SU-DHL-6 (cell line): ENCODE data around the gene SLC2A6.

Experiments used
- H2AFZ ChIP-seq: fragments of 200-600 bp; sonication (generic); 2 replicates; pipeline ENCODE4 v1.6.1; 2014; ENCODE audit warnings: low read depth, mild to moderate bottlenecking, moderate library complexity, mixed read lengths, antibody characterized with exemption, low read length; ENCODE audit not compliant: severe bottlenecking
- H3F3A ChIP-seq: fragments of 200-600 bp; shearing (Covaris generic); 2 replicates; pipeline ENCODE4 v1.6.0; 2016; ENCODE audit warnings: antibody characterized with exemption, mild to moderate bottlenecking; ENCODE audit not compliant: insufficient read depth
- H3K27ac ChIP-seq: fragments of 200-600 bp; sonication (generic); 2 replicates; pipeline ENCODE4 v1.5.1; 2016; ENCODE audit warnings: low read depth, mild to moderate bottlenecking, low read length, moderate library complexity, mixed read lengths
- H3K27me3 ChIP-seq: fragments of 200-600 bp; sonication (generic), shearing (Covaris generic); 2 replicates; pipeline ENCODE4 v1.6.0; 2014; ENCODE audit warnings: mild to moderate bottlenecking, low read length
- H3K36me3 ChIP-seq: fragments of 200-600 bp; sonication (generic); 2 replicates; pipeline ENCODE4 v1.6.1; 2014; ENCODE audit warnings: mild to moderate bottlenecking, low read length, mixed read lengths
- H3K4me2 ChIP-seq: fragments of 300-600, 200-600 bp; shearing (Covaris generic), sonication (generic); 2 replicates; pipeline ENCODE4 v1.6.0; 2014; ENCODE audit warnings: low read length, low read depth, mild to moderate bottlenecking; ENCODE audit not compliant: poor library complexity, severe bottlenecking
- H3K4me3 ChIP-seq: fragments of 200-600 bp; sonication (generic); 2 replicates; pipeline ENCODE4 v1.5.1; 2014; ENCODE audit warnings: antibody characterized with exemption, low read length, mild to moderate bottlenecking, mixed read lengths; ENCODE audit not compliant: insufficient read depth, poor library complexity, severe bottlenecking
- H3K79me2 ChIP-seq: fragments of 200-600 bp; sonication (generic); 2 replicates; pipeline ENCODE4 v1.6.1; 2014; ENCODE audit warnings: mild to moderate bottlenecking, low read length, moderate library complexity; ENCODE audit not compliant: insufficient read depth
- H3K9ac ChIP-seq: fragments of 200-600 bp; sonication (generic); 2 replicates; pipeline ENCODE4 v1.7.0; 2014; ENCODE audit warnings: mild to moderate bottlenecking, low read length
- H3K9me2 ChIP-seq: fragments of 200-600 bp; sonication (generic); replicated peaks from 2 replicates; pipeline ENCODE4 v1.6.1; 2014; ENCODE audit warnings: low read length; ENCODE audit not compliant: insufficient read depth
- H3K9me3 ChIP-seq: fragments of 200-600 bp; sonication (generic); 2 replicates; pipeline ENCODE4 v1.6.1; 2014; ENCODE audit warnings: low read length, mixed read lengths; ENCODE audit not compliant: insufficient read depth
- H4K20me1 ChIP-seq: fragments of 200-600 bp; sonication (generic); 2 replicates; pipeline ENCODE4 v1.6.1; 2014; ENCODE audit warnings: low read depth, mild to moderate bottlenecking, antibody characterized with exemption, low read length, moderate library complexity, mixed read lengths
- CTCF ChIP-seq: fragments of 200-600 bp; sonication (generic); IDR thresholded peaks from one replicate; pipeline ENCODE4 v1.5.1; 2017; ENCODE audit warnings: antibody characterized with exemption, mild to moderate bottlenecking, low read length, moderate library complexity; ENCODE audit not compliant: insufficient read depth, poor library complexity, severe bottlenecking
- EZH2phosphoT487 ChIP-seq: fragments of 200-600 bp; sonication (generic), shearing (Covaris generic); conservative IDR thresholded peaks from 2 replicates; pipeline ENCODE4 v1.6.1; 2018; ENCODE audit warnings: mild to moderate bottlenecking, antibody characterized with exemption, low read length, moderate library complexity, mixed read lengths

The SLC2A6 gene

DNA sequence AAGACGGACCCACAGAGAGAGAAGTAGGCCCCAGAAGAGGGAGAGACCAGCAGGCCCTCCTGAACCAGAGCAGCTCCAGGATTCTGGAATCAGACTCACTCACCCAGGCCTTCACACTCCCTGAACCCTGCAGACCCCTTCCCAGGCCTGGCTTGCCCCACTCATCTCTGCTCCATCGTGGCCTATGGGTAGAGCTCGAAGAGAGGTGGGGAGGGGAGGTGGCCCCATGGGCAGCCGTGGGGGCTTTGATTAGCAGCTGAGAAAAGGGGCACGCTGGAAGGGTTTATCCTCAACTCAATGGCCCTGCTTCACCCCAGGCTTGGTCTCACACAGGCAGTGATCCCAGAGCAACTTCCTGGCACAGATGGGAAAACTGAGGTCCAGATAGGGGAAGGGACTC lies 45.2 kb upstream of the SLC2A6 start:
- no peaks in the 10 kb centered on the region for H4K20me1 ChIP-seq
- no peaks in the 10 kb centered on the region for H3K36me3 ChIP-seq
- H3F3A ChIP-seq, result no peaks in the 10 kb centered on the region
- H3K9ac ChIP-seq, result no peak overlapping the region
- TF ChIP-seq CTCF, result no peak
- TF ChIP-seq EZH2phosphoT487, result no peak
- no peak overlapping the region for H2AFZ ChIP-seq
- no peak overlapping the region for H3K27ac ChIP-seq
- no peak overlapping the region for H3K4me3 ChIP-seq
- H3K79me2 ChIP-seq, result no peaks in the 10 kb centered on the region
- no peak overlapping the region for H3K4me2 ChIP-seq
- no peaks in the 10 kb centered on the region for H3K9me2 ChIP-seq
- H3K9me3 ChIP-seq, result no peaks in the 10 kb centered on the region
- no peaks in the 10 kb centered on the region for H3K27me3 ChIP-seq

DNA sequence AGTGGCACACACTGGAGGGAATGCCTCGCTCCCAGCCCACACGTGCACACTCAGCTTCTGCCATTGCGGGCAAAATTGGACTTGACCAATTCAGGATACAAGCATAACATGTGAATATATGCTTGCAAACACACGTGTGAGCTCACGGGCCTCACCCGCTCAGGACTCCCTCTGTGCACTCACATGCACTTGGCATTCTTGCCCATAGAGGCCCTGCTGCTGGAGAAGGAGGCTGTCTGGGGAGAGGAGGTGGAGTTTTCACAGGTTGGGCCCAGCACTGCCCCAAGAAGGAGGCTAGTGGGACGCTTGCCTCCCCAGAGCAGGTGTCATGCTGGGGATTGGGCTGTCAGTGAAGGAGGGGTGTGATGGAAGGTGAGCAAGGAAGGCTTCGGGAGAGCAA lies 44.2 kb upstream of the SLC2A6 start:
- H3K79me2 ChIP-seq, result no peaks in the 10 kb centered on the region
- H3F3A ChIP-seq, result no peaks in the 10 kb centered on the region
- no peaks in the 10 kb centered on the region for H3K9me2 ChIP-seq
- H4K20me1 ChIP-seq, result no peaks in the 10 kb centered on the region
- H3K4me2 ChIP-seq, result no peak overlapping the region
- H3K9ac ChIP-seq, result no peak overlapping the region
- H3K36me3 ChIP-seq, result no peaks in the 10 kb centered on the region
- H3K27ac ChIP-seq, result no peak overlapping the region
- TF ChIP-seq EZH2phosphoT487 (no peak), CTCF (no peak)
- H3K27me3 ChIP-seq, result no peaks in the 10 kb centered on the region
- no peak overlapping the region for H2AFZ ChIP-seq
- H3K9me3 ChIP-seq, result no peaks in the 10 kb centered on the region
- no peak overlapping the region for H3K4me3 ChIP-seq

- H3K9me3 ChIP-seq, result no peaks in the 10 kb centered on the region
- H3K9ac ChIP-seq, result no peak overlapping the region
- H3K27me3 ChIP-seq, result no peaks in the 10 kb centered on the region
- no peak overlapping the region for H2AFZ ChIP-seq
- no peaks in the 10 kb centered on the region for H3K79me2 ChIP-seq
- H3K36me3 ChIP-seq, result no peaks in the 10 kb centered on the region
- no peaks in the 10 kb centered on the region for H3K9me2 ChIP-seq
- H3F3A ChIP-seq, result no peaks in the 10 kb centered on the region
- H3K4me2 ChIP-seq, result no peak overlapping the region
- H3K27ac ChIP-seq, result no peak overlapping the region
- no peak for TF ChIP-seq CTCF
- TF ChIP-seq EZH2phosphoT487, result no peak
- H3K4me3 ChIP-seq, result no peak overlapping the region
- H4K20me1 ChIP-seq, result no peaks in the 10 kb centered on the region
These were observed 43.4 kb upstream of the SLC2A6 start for GRCh38 chr9:133522073-133522910.
